ENCODE measurements around the gene GNB3. TPM values are rescaled to one million over a fixed set of nuclear protein-coding genes. Genes with fewer than 3 reads are reported as not detected.

GNB3 gene
- total and polyA plus RNA-seq, 9 of the 15 experiments (the other 6 are each of a cell fraction or from before 2014, with no cell fraction given) = 1.4 to 5.8 (median 2.0) TPM

GRCh38 chr12:6850796-6851152 is 10.0 kb downstream of the GNB3 start (continued):
- TF ChIP-seq XRCC3 (IDR thresholded peaks at IDR 0.05) (no peak), KAT2B (IDR thresholded peaks at IDR 0.05; ENCODE audit: low read depth, low read length) (no peak), ARID4B (CRISPR knock-in tag; IDR thresholded peaks at IDR 0.05) (no peak; the same call in 1 of the 2 replicates), ZNF431 (CRISPR knock-in tag; IDR thresholded peaks at IDR 0.05) (no peak), TEAD1 (CRISPR knock-in tag; IDR thresholded peaks at IDR 0.05) (no peak), ZNF785 (CRISPR knock-in tag; IDR thresholded peaks at IDR 0.05) (no peak), ETV1 (tag; conservative IDR thresholded peaks at IDR 0.05; ENCODE audit: low read depth) (no peak), CBX3 (IDR thresholded peaks at IDR 0.05; ENCODE audit: borderline replicate concordance in 1 of 2, low read length in 2 of 2) (no peak), NFYB (IDR thresholded peaks at IDR 0.05; ENCODE audit: extremely low read depth, insufficient read length) (no peak), HMG20B (CRISPR knock-in tag; IDR thresholded peaks at IDR 0.05) (no peak), SMARCA5 (IDR thresholded peaks at IDR 0.05) (no peak), CHCHD3 (CRISPR knock-in tag; IDR thresholded peaks at IDR 0.05) (no peak), JUND (IDR thresholded peaks at IDR 0.05; ENCODE audit: borderline replicate concordance, low read depth, low read length) (0 out of 2 replicates have a peak, but pooled peaks have one; percentile 39), JUND (tag; IDR thresholded peaks at IDR 0.05; ENCODE audit: borderline replicate concordance, low read depth, low read length) (no peak), ILF3 (IDR thresholded peaks at IDR 0.05; ENCODE audit: borderline replicate concordance) (no peak), GTF2E2 (tag; IDR thresholded peaks at IDR 0.05) (no peak)
- TF ChIP-seq, protein P1, sequence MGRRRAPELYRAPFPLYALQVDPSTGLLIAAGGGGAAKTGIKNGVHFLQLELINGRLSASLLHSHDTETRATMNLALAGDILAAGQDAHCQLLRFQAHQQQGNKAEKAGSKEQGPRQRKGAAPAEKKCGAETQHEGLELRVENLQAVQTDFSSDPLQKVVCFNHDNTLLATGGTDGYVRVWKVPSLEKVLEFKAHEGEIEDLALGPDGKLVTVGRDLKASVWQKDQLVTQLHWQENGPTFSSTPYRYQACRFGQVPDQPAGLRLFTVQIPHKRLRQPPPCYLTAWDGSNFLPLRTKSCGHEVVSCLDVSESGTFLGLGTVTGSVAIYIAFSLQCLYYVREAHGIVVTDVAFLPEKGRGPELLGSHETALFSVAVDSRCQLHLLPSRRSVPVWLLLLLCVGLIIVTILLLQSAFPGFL (CRISPR knock-in tag; IDR thresholded peaks at IDR 0.05) = no peak
- TF ChIP-seq, protein P2, sequence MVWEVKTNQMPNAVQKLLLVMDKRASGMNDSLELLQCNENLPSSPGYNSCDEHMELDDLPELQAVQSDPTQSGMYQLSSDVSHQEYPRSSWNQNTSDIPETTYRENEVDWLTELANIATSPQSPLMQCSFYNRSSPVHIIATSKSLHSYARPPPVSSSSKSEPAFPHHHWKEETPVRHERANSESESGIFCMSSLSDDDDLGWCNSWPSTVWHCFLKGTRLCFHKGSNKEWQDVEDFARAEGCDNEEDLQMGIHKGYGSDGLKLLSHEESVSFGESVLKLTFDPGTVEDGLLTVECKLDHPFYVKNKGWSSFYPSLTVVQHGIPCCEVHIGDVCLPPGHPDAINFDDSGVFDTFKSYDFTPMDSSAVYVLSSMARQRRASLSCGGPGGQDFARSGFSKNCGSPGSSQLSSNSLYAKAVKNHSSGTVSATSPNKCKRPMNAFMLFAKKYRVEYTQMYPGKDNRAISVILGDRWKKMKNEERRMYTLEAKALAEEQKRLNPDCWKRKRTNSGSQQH (CRISPR knock-in tag; IDR thresholded peaks at IDR 0.05) = no peak
- TF ChIP-seq, protein P3, sequence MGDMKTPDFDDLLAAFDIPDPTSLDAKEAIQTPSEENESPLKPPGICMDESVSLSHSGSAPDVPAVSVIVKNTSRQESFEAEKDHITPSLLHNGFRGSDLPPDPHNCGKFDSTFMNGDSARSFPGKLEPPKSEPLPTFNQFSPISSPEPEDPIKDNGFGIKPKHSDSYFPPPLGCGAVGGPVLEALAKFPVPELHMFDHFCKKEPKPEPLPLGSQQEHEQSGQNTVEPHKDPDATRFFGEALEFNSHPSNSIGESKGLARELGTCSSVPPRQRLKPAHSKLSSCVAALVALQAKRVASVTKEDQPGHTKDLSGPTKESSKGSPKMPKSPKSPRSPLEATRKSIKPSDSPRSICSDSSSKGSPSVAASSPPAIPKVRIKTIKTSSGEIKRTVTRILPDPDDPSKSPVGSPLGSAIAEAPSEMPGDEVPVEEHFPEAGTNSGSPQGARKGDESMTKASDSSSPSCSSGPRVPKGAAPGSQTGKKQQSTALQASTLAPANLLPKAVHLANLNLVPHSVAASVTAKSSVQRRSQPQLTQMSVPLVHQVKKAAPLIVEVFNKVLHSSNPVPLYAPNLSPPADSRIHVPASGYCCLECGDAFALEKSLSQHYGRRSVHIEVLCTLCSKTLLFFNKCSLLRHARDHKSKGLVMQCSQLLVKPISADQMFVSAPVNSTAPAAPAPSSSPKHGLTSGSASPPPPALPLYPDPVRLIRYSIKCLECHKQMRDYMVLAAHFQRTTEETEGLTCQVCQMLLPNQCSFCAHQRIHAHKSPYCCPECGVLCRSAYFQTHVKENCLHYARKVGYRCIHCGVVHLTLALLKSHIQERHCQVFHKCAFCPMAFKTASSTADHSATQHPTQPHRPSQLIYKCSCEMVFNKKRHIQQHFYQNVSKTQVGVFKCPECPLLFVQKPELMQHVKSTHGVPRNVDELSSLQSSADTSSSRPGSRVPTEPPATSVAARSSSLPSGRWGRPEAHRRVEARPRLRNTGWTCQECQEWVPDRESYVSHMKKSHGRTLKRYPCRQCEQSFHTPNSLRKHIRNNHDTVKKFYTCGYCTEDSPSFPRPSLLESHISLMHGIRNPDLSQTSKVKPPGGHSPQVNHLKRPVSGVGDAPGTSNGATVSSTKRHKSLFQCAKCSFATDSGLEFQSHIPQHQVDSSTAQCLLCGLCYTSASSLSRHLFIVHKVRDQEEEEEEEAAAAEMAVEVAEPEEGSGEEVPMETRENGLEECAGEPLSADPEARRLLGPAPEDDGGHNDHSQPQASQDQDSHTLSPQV (IDR thresholded peaks at IDR 0.05) = 0 out of 2 replicates have a peak, but pooled peaks have one; percentile 37

All from K562 (cell line).